IPS-NIHi7 (cell line): Measurements from ENCODE around the gene CALR3.
"Not testable (repeated sequence)": the region's sequence is repeated elsewhere in the genome, so short reads cannot be mapped to it uniquely, and the experiment has no call there.

Experiments
- DNase-seq: peaks from one replicate; pipeline ENCODE4 v3.0.0; 2012; ENCODE audit warnings: mixed read lengths; ENCODE audit errors: extremely low spot score

Gene CALR3

DNA sequence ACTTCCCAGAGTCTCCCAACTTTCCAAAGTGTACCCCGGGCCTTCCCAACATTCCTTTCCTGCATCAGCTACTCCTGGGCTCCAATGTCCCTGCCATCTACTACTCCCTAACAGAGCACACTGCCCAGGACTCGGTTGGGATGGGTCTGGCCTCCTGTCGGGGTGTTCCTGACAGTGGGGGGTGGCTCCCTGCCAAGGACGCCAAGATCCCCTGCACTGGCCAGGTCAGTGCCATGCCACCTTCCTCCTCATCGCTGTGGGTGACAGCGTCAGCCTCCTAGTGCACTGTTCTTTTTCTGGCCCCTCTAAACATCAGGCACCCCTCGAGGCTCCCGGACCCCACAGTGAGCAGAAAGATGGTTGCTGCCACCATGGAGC is 38.0 kb downstream of the CALR3 start:
- DNase-seq = no peak

DNA sequence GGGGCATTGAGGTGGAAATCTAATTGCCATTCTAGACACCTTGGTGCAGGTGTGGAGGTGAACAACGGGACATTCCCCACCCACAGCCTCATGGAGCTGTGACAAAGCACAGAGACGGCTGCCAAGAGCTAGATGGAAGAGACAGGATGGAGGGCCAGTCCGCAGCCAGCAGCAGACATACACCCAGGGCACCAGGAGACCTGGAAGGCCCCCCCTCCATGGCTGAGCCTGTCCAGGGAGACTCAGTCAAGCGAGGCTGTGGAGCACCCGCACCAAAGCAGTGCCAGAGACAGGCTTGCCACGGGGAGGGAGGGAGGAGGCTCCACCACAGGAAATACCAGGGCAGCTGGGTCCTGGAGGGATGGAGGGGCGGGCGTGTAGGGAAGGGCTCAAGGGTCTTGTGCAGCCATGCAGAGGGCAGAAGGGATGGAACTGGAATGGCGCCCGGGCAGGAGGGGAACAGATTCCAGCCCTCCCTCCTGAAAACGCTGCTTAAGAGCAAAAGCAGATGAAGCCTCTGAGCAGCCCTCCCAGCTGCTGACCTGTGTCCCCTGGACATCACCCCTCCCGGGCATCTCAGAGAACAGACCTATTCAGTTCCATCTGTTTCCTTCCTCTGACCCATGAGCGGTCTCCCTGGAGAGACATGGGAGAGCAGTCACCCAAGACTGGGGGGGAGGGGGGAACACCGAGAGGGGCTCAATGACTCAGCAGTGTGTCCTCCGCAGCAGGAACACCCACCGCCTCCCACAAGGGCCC is 38.6 kb downstream of the CALR3 start:
- no peak for DNase-seq

DNA sequence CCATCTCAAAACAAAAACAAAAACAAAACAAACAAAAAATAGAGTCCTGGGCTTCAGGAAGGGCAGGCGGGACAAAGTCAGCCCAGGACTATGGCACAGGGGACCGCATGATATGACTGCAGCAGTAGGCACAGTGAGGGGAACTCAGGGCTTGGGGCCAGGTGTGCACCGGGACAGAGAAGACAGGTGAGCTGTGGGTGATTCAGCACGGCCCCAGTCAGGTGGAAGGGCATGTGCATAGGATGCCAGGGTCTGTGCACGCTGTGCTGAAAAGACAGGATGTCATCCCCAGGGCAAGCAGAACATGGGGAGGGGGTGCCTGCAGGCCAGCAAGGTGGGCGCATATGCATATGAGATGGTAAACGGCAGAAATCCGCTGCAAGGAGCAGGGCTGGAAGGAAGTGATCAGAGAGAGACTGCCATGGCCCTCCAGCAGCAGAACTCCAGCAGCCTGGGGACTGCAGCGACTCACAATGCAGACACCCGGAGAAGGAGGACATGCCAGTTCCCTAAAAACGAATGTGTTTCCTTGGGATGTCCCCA is 39.2 kb downstream of the CALR3 start:
- DNase-seq = no peak

DNA sequence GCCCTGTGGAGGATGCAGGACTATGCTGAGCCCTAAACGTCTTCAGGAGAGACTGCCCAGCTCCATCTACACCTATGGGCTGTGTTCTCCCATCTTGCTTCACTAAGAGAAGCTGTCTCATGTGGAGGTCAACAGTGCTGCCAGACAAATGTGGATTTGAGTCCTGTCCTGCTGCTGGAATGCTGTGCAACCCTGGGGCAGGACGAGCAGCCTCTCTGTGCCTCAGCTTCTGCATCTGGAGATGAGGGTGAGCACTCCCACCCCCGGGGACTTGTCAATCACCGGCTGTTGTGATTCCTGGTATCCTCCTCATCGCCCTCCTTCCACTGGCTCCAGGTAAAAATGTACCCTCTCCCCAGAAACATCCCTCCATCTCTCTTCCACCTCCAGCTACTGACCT is 40.5 kb downstream of the CALR3 start:
- no peak for DNase-seq

DNA sequence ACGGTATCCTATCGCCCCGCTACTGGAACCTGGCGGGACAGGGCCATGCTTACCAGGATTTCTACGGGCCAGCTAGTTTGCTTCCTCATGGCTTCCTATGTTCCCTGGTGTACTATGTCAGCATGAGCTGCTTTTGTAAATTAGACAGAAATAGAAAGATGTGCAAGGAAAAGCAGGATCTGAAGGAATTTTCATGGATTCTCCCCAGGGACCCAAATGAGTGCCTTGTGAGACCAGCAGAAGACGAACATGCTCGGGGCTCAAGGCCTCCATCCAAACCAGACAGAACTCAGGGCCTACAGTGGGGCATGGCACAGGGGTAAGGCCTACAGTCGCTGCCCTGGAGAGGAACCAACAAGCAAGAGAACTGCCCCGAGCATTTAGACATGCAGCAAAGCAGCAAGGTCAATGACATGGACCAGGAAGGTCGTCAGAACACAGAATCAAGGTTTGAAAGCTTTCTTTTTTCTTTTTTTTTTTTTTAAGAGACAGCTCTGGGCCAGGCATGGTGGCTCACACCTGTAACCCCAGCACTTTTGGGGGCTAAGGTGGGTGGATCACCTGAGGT is 41.5 kb downstream of the CALR3 start:
- no peak for DNase-seq

DNA sequence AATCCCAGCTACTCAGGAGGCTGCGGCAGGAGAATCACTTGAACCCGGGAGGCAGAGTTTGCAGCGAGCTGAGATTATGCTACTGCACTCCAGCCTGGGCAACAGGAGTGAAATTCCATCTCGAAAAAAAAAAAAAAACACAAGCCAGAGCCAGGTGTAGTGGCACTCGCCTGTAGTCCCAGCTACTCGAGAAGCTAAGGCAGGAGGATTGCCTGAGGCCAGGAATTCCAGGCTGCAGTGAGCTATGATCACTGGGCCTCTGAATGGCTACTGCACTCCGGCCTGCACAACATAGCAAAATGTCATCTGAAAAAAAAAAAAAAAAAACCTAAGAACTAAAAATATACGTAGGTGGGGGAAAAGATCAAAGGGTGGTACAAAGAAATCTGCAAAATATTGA is 43.6 kb downstream of the CALR3 start:
- no peak for DNase-seq

DNA sequence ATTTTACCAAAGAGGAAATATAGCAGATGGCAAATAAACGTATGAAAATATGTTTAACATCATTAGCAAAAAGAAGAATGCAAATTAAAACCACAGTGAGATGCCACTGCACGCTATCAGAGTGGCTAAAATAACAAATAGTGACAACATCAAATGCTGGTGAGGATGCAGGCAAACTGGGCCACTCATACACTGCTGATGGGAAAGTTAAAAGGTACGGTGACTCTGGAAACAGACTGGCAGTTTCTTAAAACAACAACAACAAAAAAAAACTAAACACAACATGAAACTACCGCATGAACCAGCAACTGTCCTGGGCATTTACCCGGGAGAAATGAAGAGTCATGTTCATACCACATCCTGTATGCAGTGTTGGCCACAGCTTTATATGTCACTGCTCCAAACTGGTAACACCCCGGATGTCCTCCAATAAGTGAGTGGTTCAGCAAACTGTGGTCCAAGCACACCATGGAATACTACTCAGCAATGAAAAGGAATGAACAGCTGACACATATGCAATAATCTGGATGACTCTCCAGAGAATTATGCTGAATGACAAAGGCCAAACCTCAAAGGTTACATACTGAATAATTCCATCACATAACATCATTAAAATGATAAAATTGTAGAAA is 46.5 kb downstream of the CALR3 start:
- no peak for DNase-seq

DNA sequence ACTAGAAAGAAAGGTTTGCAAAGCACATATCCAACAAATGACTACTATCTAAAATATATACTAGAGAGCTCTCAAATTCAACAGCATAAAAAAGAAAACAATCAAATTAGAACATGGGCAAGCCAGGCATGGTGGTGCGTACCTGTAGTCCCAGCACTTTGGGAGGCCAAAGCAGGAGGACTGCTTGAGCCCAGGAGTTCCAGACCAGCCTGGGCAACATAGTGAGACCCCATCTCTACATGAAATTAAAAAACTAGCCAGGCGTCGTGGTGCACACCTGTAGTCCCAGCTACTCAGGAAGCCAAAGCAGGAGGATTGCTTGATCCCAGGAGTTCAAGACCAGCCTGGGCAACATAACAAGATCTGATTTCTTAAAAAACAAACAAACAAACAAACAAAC is 47.1 kb downstream of the CALR3 start:
- not testable (repeated sequence) for DNase-seq

DNA sequence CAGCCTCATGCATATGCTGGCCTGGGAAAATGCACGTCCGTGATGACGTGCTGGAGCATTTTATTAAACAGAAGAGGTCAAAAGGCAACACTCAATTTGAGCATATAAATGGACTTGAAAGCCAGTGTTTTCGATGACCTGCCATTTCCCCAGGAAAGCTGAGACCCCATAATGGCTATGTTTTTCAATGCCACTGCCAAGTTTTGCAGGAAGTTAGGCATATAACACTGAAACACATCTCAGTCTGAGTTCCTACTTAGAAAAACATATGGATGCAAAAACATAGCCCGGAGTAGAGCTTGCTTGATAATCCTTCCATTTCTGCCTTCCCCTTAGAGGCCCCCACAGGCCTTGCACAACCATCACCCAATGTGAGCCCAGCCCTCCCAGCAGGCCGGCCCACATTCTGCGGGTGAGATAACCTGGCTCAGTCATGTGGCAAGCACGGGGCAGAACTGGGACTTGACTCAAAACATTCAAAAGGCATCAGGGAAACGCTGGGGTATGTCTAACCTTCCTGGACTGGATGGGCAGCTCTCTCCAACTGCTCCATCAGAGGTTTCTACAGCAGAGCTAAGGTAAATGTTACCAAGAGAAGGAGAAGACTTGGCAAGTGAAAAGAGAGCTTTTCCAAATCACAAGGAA is 49.1 kb downstream of the CALR3 start:
- no peak for DNase-seq

DNA sequence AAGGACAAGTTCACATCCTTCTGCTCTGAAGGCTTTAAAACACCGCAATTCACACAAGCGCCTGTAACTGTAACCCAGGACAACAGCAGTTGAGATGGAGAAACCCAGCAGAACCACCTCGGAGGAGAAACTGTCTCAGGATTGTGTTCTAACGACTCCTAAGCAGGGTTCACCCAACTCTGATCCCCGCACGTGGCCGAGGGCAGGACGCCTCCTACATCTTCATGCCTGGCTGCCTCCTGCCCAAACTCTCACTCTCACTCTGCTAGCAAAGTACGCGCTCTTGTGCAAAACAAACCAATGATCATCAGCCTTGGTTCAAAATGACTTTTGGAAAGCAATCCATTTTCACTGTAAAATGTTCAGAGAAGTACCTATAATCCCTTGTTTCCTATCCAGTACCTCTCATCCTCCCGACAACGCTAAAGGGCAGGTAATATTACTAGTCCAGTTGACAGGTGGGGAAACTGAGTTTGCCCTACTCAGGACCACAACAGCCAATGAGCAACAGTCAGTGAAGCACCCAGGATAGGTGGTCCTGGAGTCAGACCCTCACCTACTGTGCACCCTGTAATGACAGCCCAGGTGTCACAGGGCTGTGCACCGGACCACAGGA is 49.8 kb downstream of the CALR3 start:
- DNase-seq = no peak

DNA sequence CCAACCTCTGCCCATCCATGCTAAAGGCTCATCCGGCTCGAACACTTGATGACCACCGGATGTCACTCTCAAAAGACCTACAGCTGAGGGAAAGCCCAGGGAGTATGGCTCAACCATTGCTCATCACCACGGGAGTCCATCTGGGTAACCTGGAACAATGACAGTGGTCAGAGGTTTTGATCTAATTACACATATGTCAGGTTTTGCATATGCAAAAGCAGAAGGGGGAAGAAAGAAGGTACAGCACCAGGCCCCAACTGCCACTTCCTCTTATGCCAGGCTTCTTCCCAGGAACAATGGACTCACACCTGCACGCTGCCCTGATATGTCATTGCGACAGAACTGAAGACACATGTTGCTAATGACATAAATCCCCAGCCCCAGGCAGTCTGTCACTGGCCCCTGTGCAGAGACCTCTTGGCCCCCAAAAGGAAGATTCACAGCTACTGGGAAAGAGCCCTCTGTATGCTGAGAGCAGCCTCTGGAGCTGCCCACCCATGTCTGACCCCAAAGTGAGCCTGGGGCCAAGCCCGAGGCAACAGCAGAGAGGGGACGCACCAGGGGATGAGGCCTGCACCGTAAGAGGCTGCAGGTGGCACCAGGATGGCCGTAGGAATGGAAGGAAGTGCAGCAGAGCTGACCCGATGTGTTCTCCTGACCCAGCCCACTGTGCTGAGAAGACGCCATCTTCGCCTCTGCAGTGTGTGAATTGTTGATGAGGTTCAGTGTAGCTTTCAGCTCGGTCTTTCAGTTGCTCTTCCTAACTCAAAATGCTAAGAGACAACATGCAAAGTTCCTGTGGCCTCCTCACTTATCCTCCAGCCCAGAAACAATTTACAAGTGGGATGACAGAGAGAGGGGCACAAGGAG is 50.5 kb downstream of the CALR3 start:
- DNase-seq = no peak

DNA sequence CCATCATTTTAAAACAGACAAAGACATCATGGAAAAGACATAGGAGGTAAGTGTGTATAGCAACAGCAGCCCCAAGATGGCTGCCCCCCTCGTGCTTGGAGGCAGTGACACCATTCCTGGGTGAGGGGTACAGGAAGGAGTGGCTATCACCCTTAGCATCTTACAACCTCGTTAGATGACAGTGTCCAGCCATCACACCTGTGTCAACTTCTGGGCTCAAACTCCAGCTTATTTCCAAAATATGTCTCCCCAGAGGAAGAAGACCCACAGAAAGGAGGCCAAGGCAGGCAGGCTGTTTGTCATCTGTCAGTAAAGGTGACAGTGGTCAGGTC is 51.7 kb downstream of the CALR3 start:
- no peak for DNase-seq

DNA sequence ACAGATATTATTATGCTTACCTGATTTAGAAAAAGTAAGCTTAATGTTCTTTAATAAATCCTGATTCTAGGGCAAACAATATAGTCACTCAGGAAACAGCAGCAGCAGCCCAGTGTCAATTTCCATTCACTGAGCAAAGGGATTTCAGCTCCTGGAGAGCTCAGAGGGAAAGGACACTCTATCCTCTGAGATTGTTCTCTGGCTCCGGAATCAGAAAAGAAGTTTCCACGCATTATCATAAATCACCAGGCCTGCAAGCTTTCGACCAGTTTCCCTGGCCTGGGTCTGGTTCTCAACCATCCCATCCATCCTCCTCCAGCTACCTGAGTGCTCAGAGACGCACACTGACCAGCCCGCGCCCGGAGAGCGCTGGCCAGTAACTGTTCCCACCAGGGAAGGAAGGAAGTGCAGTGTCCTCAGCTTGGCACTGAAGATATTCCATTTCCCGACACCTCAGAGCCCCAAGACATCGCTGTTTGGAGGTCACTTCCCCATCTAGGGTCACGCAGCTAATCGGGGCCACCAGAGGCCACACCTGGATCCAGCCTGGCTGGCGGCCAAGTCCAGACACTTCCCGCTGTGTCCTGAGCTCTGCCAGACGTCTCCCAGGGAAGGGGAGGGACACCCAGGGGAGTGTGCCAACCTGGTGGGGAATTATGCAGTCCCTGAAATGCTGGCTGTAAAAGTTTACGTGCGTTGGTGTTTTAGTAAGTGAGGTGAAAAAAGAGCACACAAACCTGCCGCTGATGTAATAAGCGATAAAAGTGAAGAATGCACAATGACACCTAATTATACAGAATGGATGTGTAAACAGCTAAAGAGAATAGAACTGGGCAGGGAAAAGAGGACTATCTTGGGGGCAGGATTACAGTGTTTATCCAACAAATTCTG is 53.3 kb downstream of the CALR3 start:
- DNase-seq = no peak

DNA sequence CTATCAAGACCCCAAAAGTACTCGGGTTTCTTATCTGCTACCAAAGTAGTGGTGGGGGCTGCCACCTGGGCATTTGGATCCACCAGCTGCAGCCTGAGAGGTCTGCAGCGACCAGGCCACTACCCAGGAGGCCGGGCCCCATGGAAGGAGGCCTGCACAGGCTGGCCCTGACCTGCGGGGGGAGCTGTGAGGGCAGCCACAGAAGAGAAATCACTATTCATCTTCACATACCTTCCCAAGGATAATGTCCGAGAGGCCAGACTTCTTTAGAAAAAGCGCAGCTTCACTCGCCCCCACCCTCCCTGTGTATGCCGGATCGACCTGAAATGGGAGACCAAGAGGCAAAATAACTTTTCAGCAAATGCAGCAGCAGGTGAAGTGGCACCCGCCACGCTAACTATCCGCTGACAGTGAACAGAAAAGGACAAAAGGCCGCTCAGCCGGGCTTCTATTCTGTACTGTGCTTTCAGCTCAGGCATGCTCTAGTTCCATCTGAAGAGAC is 54.3 kb downstream of the CALR3 start:
- DNase-seq = peak; percentile 86

DNA sequence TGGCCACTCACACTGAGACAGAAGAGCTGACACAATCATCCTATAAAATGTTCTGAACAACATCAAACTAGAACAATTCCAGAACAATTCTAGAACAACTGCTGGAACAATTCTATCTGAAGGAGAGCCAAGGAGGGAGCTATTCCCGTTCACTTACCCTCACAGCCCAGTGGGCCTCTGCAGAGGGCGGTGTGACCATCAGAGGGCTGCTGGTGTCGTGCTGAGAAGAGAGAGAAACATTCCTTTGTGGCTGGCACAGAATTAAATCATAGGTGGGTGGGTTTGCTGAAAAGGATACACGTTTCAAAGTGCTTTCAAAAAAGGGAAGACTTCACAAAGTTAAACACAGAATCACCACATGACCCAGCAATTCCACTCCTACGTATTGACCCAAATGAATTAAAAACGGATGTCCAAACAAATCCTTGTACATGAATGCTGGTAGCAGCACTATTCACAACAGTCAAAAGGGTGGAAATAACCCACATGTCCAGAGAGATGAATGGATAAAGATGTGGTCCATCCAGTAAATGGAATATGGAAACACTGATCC is 59.1 kb downstream of the CALR3 start:
- DNase-seq = no peak

DNA sequence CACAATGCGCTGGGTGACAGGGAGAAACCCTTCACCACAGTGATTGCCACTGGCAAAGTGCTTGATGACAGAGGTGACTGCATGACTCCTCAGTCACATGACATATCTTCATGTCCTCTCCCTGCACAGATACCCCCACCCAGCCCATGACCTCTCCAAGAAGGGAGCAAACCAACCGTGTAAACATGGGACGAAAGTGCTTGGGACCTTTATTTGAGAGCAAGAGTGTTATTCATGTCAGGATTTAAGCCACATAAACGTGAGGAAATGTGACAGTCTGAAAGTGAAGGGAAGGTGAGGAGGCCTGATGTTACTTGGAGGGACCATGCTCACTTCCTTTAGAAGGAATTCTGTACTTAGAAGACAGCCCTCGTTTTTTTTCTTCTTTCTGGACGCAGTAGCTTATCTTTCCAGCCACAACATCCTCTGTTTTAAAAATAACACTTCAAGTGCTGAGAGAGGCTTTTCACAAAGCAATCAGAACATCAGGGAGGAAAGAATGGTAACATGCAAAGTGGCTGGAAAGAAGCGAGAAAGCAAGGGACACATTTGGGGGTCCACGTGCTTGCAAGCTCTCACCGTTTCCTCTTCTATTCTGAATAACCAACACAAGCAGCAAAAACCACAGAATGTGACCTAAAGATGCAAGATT is 59.8 kb downstream of the CALR3 start:
- no peak for DNase-seq

DNA sequence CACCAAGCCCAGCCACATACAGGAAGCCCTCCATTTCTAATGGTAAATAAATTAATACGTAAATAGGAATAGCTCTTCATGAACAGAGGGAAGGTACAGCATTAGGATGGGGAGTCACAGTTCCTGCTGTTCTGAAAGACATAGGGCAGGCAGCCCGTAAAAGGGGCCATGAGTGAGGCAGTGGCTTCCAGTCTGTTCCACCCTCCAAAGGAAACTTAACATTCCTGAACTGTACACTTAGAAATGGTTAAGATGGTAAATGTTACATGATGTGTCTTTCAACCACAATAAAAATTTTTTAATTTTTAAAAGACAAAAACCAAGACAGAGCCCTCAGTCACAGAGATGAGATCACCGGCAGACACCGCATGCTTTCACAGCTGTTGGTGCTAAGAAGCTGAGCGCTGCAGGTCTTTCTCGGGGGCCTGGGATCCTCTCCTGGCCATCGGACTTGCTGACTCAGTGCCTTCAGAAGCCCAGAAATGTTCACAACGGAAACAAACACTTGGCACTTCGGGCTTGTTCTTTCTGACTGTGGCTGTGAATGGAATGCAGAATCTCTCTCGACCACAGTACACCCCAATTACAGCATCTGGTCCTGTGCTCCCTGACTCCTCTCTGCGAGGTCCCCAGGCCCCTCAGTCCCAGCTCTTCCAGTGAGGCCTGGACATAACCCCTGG is 60.6 kb downstream of the CALR3 start:
- no peak for DNase-seq

DNA sequence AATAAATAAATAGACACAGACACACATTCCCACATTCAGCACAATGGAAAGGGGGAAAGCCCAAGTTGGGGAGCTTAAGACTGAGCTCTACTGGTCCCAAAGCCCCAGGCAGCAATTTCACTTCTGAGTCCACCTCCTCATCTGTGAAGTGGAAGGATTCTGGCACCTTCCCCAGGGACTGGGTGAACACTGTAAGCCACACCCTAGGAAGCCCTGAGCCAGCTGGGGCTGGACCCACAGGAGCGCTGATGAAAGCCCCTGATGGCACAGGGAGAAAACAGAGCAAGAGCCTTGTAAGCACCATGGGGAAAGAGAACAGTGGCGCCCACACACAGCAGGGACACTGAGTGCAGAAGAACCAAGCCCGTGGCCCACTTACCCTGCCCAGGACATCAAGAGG is 62.0 kb downstream of the CALR3 start:
- DNase-seq = no peak

DNA sequence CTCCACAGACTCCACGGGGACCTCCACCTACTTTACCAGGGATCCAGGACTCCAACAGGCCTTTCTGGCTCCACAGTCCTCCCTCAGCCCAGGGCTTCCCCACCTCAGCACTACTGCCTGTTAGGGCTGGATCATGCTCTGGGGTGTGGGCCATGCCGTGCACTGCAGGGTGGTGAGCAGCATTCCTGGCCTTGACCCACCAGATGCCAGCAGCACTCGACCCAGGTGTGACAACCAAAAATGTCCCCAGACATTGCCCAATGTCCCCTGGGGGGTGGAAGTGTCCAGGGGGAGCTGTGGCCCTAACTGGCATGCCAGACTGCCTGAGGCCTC is 66.2 kb downstream of the CALR3 start:
- no peak for DNase-seq
